A549 (cell line): ENCODE data around the gene CLCA4. TPM values are rescaled to one million over a fixed set of nuclear protein-coding genes. Genes with fewer than 3 reads are reported as not detected.

Experiments
- ATAC-seq, 2 experiments: fragments of 200-7000 bp in 1 of 2; fragments of >200 bp in 1 of 2; cut with Nextera tagmentation in 1 of 2; cut with Tn5 transposase in 1 of 2; 3 replicates each; pipeline versions ENCODE4 v1.8.0 to v1.9.1; 2018 to 2020; ENCODE audit warnings: mild to moderate bottlenecking in 1 of 2, moderate library complexity in 1 of 2
- CTCF ChIA-PET: fragments of 300-600 bp; sonication (Branson Sonifier 250); formaldehyde crosslinking; extraction: SDS; loops from one replicate; lab custom pipeline; 2021; ENCODE audit warnings: antibody characterized with exemption, inconsistent platforms; lab: Yijun Ruan, JAX
- POLR2A ChIA-PET: fragments of 350-600 bp; formaldehyde crosslinking; extraction: SDS; loops from one replicate; lab custom pipeline; 2021; ENCODE audit warnings: antibody characterized with exemption, inconsistent platforms; lab: Yijun Ruan, JAX
- DNase-seq, 2 experiments: peaks; one replicate each; pipeline versions ENCODE4 v3.0.0 to v3.0.0-alpha.2; 2011 to 2016; ENCODE audit warnings: low read depth in 1 of 2, low spot score in 1 of 2
- FAIRE-seq: peaks from 2 replicates; lab custom pipeline; 2011; peaks lifted over from hg19 to GRCh38; lab: Jason Lieb, UNC
- H3K27ac ChIP-seq, 2 experiments: fragments of >200 bp; sonication (Bioruptor Twin); formaldehyde crosslinking; 3 replicates each; pipeline ENCODE4 v1.5.1; 2016 to 2017
- H3K4me1 ChIP-seq: fragments of >200 bp; sonication (Bioruptor Twin); formaldehyde crosslinking; 3 replicates; pipeline ENCODE4 v1.6.1; 2016
- H3K4me2 ChIP-seq: fragments of >200 bp; sonication (Bioruptor Twin); formaldehyde crosslinking; 3 replicates; pipeline ENCODE4 v1.6.1; 2016
- H3K4me3 ChIP-seq: fragments of >200 bp; sonication (Bioruptor Twin); formaldehyde crosslinking; 3 replicates; pipeline ENCODE4 v1.5.1; 2016
- H3K9me3 ChIP-seq: fragments of >200 bp; sonication (Bioruptor Twin); formaldehyde crosslinking; 3 replicates; pipeline ENCODE4 v1.6.1; 2016
- ATOH8 ChIP-seq: fragments of 250-450 bp; sonication (Bioruptor Pico); IDR thresholded peaks from 2 replicates; pipeline ENCODE4 v1.5.0; 2020; ENCODE audit warnings: low read depth, mild to moderate bottlenecking, moderate library complexity
- CBX2 ChIP-seq: fragments of 200-600 bp; sonication (generic); IDR thresholded peaks from 2 replicates; pipeline ENCODE4 v1.6.1; 2016; ENCODE audit warnings: low read depth, mild to moderate bottlenecking, borderline replicate concordance
- CBX8 ChIP-seq: fragments of 200-600 bp; sonication (generic); IDR thresholded peaks from 2 replicates; pipeline ENCODE4 v1.6.1; 2016
- CTCF ChIP-seq: fragments of >200 bp; sonication (Bioruptor Twin); formaldehyde crosslinking; IDR thresholded peaks from 3 replicates; pipeline ENCODE4 v1.5.1; 2016
- EHF ChIP-seq: fragments of 250-450 bp; sonication (Bioruptor Pico); IDR thresholded peaks from 2 replicates; pipeline ENCODE4 v1.5.0; 2020; ENCODE audit warnings: mild to moderate bottlenecking
- EP300 ChIP-seq, 2 experiments: fragments of >200 bp; sonication (Bioruptor Twin); formaldehyde crosslinking; IDR thresholded peaks; 2 replicates in 1 of 2; 3 replicates in 1 of 2; pipeline ENCODE4 v1.6.1; 2016 to 2017
- FOSB ChIP-seq: fragments of 250-450 bp; sonication (Bioruptor Pico); IDR thresholded peaks from 2 replicates; pipeline ENCODE4 v1.5.0; 2020; ENCODE audit warnings: mild to moderate bottlenecking, moderate library complexity
- FOXS1 ChIP-seq: fragments of 250-450 bp; sonication (Bioruptor Pico); IDR thresholded peaks from 2 replicates; pipeline ENCODE4 v1.5.0; 2020; ENCODE audit warnings: mild to moderate bottlenecking, moderate library complexity
- HES2 ChIP-seq: fragments of >200 bp; sonication (Bioruptor Twin); formaldehyde crosslinking; IDR thresholded peaks from 2 replicates; pipeline ENCODE4 v1.6.1; 2016
- HMGXB4 ChIP-seq: fragments of 250-450 bp; sonication (Bioruptor Pico); IDR thresholded peaks from 2 replicates; pipeline ENCODE4 v1.5.0; 2021; ENCODE audit warnings: mild to moderate bottlenecking, moderate library complexity, borderline replicate concordance
- HOXA7 ChIP-seq: fragments of 250-450 bp; sonication (Bioruptor Pico); IDR thresholded peaks from 2 replicates; pipeline ENCODE4 v1.5.0; 2020; ENCODE audit warnings: mild to moderate bottlenecking, moderate library complexity
- HOXB5 ChIP-seq: fragments of 250-450 bp; sonication (Bioruptor Pico); IDR thresholded peaks from 2 replicates; pipeline ENCODE4 v1.5.0; 2020; ENCODE audit warnings: mild to moderate bottlenecking, moderate library complexity
- JUN ChIP-seq, 2 experiments: fragments of >200 bp; sonication (Bioruptor Twin); formaldehyde crosslinking; IDR thresholded peaks; 2 replicates in 1 of 2; 3 replicates in 1 of 2; pipeline ENCODE4 v1.6.1; 2016 to 2017
- JUNB ChIP-seq: fragments of >200 bp; sonication (Bioruptor Twin); formaldehyde crosslinking; IDR thresholded peaks from 2 replicates; pipeline ENCODE4 v1.6.1; 2016
- KDM5A ChIP-seq: fragments of 200-600 bp; sonication (generic); IDR thresholded peaks from 2 replicates; pipeline ENCODE4 v1.6.1; 2016; ENCODE audit warnings: antibody characterized with exemption, mild to moderate bottlenecking
- MAX ChIP-seq: IDR thresholded peaks from 2 replicates; pipeline ENCODE4 v1.6.1; 2012
- NFE2L2 ChIP-seq: fragments of 150-350 bp; conservative IDR thresholded peaks from 2 replicates; pipeline ENCODE4 v1.6.1; 2014; ENCODE audit warnings: low read length
- PBX3 ChIP-seq: IDR thresholded peaks from 2 replicates; pipeline ENCODE4 v1.6.1; 2012
- POLR2A ChIP-seq: IDR thresholded peaks from 2 replicates; pipeline ENCODE4 v1.6.1; 2012; ENCODE audit warnings: mild to moderate bottlenecking, low read length
- RAD21 ChIP-seq, 2 experiments: fragments of >200 bp in 1 of 2; sonication (Bioruptor Twin) in 1 of 2; formaldehyde crosslinking in 1 of 2; IDR thresholded peaks in 1 of 2; conservative IDR thresholded peaks in 1 of 2; 2 replicates in 1 of 2; 3 replicates in 1 of 2; pipeline ENCODE4 v1.6.1; 2012 to 2018; ENCODE audit warnings: inconsistent platforms in 1 of 2
- RCOR1 ChIP-seq: fragments of 150-350 bp; IDR thresholded peaks from 2 replicates; pipeline ENCODE4 v1.6.1; 2014; ENCODE audit warnings: antibody characterized with exemption, low read length, low read depth
- RFX5 ChIP-seq: fragments of 450-650 bp; IDR thresholded peaks from 2 replicates; pipeline ENCODE4 v1.7.1; 2014; ENCODE audit warnings: antibody characterized with exemption, mild to moderate bottlenecking, moderate library complexity
- TFCP2L1 ChIP-seq: fragments of 250-450 bp; sonication (Bioruptor Pico); IDR thresholded peaks from 2 replicates; pipeline ENCODE4 v1.5.0; 2021; ENCODE audit warnings: mild to moderate bottlenecking
- USF2 ChIP-seq: fragments of 450-650 bp; IDR thresholded peaks from 2 replicates; pipeline ENCODE4 v1.6.1; 2014; ENCODE audit warnings: antibody characterized with exemption
- ZC3H11A ChIP-seq: fragments of 450-650 bp; IDR thresholded peaks from 2 replicates; pipeline ENCODE4 v1.6.1; 2014; ENCODE audit warnings: antibody characterized with exemption, mild to moderate bottlenecking
- ZFP36 ChIP-seq: fragments of 450-650 bp; IDR thresholded peaks from 2 replicates; pipeline ENCODE4 v1.6.1; 2014; ENCODE audit warnings: borderline replicate concordance; ENCODE audit not compliant: partially characterized antibody
- ZNF302 ChIP-seq: fragments of 250-450 bp; sonication (Bioruptor Pico); IDR thresholded peaks from 2 replicates; pipeline ENCODE4 v1.9.0; 2021; ENCODE audit warnings: inconsistent platforms, mild to moderate bottlenecking, moderate library complexity
- ZSCAN20 ChIP-seq: fragments of 250-450 bp; sonication (Bioruptor Pico); IDR thresholded peaks from 2 replicates; pipeline ENCODE4 v1.8.0; 2022; ENCODE audit warnings: mild to moderate bottlenecking, moderate library complexity
- WGBS: methylation state at CpG from one replicate; pipeline ENCODE4 v1.1.6; 2017; ENCODE audit errors: missing lambda C conversion rate; 5-methylcytosine and 5-hydroxymethylcytosine counted together
- polyA plus RNA-seq, 4 experiments: library from polyadenylated mRNA; depleted of rRNA in 3 of 4; stranded (reverse); fragments of >200 nt; fragmentation: RNase III in 1 of 4; extraction: RNeasy Plus Mini Kit Qiagen cat#74134 plus additional on column Dnase treatment in 1 of 4; gene quantifications; 2 replicates in 3 of 4; 3 replicates in 1 of 4; pipeline ENCODE4 v1.2.3, GENCODE V29; 2011 to 2017

CLCA4 gene
- polyA plus RNA-seq, 2 of the 4 experiments (the other 2 are of a cell fraction): not detected

- no peak for TF ChIP-seq EP300 (IDR thresholded peaks at IDR 0.05)
- no peak for TF ChIP-seq HMGXB4 (CRISPR knock-in tag)
- TF ChIP-seq USF2: no peak
- no peak for TF ChIP-seq ZFP36
- no peak for TF ChIP-seq MAX
- no peak for TF ChIP-seq HOXA7
Measured at GRCh38 chr1:86527306-86527705, 19.6 kb upstream of the CLCA4 start (continued).

- CTCF ChIA-PET: interaction anchor here (0.6 to 1.4 kb wide), 2 partner anchors 150 to 404 kb away, joined by 3 to 4 read pairs; no protein-coding TSS in a partner anchor
- Histone ChIP-seq H3K4me3 (no peak overlapping the region), H3K4me2 (no peak overlapping the region), H3K27ac (no peak overlapping the region), H3K9me3 (no peaks in the 10 kb centered on the region), H3K4me1 (no peaks in the 10 kb centered on the region)
- no peak for DNase-seq
- FAIRE-seq: no peak
- POLR2A ChIA-PET: no interaction called here
- TF ChIP-seq RCOR1 (no peak), NFE2L2 (no peak), TFCP2L1 (CRISPR knock-in tag) (no peak), HOXB5 (CRISPR knock-in tag) (no peak), ZNF302 (no peak), ZSCAN20 (CRISPR knock-in tag) (no peak), EP300 (IDR thresholded peaks at IDR 0.05) (no peak), HES2 (no peak), JUN (IDR thresholded peaks at IDR 0.05) (no peak), EHF (CRISPR knock-in tag) (no peak), KDM5A (no peak), ATOH8 (CRISPR knock-in tag) (no peak), FOSB (CRISPR knock-in tag) (no peak), PBX3 (no peak)
- no peak for ATAC-seq
- WGBS: 30% methylated on average over 3 of the region's 3 CpGs
Measured at GRCh38 chr1:86530211-86530845, 16.6 kb upstream of the CLCA4 start.

- ChIA-PET CTCF (no interaction called here), POLR2A (no interaction called here)
- ATAC-seq (no peak), FAIRE-seq (no peak), DNase-seq (no peak)
- WGBS: 23% methylated on average over 4 of the region's 4 CpGs
- H3K9me3 ChIP-seq: no peaks in the 10 kb centered on the region
- no peak overlapping the region for H3K4me3 ChIP-seq
- no peak overlapping the region for H3K27ac ChIP-seq
- no peak overlapping the region for H3K4me2 ChIP-seq
- no peaks in the 10 kb centered on the region for H3K4me1 ChIP-seq
- no peak for TF ChIP-seq FOSB (CRISPR knock-in tag)
- no peak for TF ChIP-seq RCOR1
- TF ChIP-seq CTCF: no peak
- no peak for TF ChIP-seq POLR2A
- TF ChIP-seq CBX2: no peak
- TF ChIP-seq RAD21 (conservative IDR thresholded peaks at IDR 0.05 in 1 of 2, IDR thresholded peaks at IDR 0.05 in 1 of 2): no peak
- TF ChIP-seq RFX5: no peak
- no peak for TF ChIP-seq CBX8
- TF ChIP-seq KDM5A: no peak
- TF ChIP-seq FOXS1 (CRISPR knock-in tag): no peak
- TF ChIP-seq JUNB: no peak
- TF ChIP-seq ZSCAN20 (CRISPR knock-in tag): no peak
- TF ChIP-seq ZC3H11A: no peak
Measured at GRCh38 chr1:86537928-86538695, 8.8 kb upstream of the CLCA4 start.
